ENCODE measurements around the gene QSER1.

- TF ChIP-seq CTCF (optimal IDR thresholded peaks at IDR 0.05 in 1 of 3, IDR thresholded peaks at IDR 0.05 in 1 of 3, conservative IDR thresholded peaks at IDR 0.05 in 1 of 3; ENCODE audit: extremely low read depth in 1 of 3, insufficient read depth in 2 of 3, low read length in 3 of 3) = no peak
- TF ChIP-seq EZH2 (IDR thresholded peaks at IDR 0.05; ENCODE audit: low read length) = no peak
These were observed 6.4 kb upstream of the QSER1 start for GRCh38 chr11:32886180-32886579.

Measured in keratinocyte (primary cell).